Sciatic nerve (tissue), 2 donors: ENCODE data around the gene CACNG5. TPM values are rescaled to one million over a fixed set of nuclear protein-coding genes. Genes with fewer than 3 reads are reported as not detected.

Experiments
- ATAC-seq: fragments of 200-7000 bp; cut with Tn5 transposase; one replicate; pipeline ENCODE4 v1.9.1; 2020; ENCODE audit warnings: mild to moderate bottlenecking, moderate library complexity
- DNase-seq: peaks from one replicate; pipeline ENCODE4 v3.0.0-alpha.2; 2020; ENCODE audit warnings: low spot score
- intact Hi-C: fragments of 100-400 bp; cut with DNase I; formaldehyde crosslinking; loops from one replicate; pipeline ENCODE4 v1.14.2; 2022
- microRNA-seq: library from miRNA; unstranded; fragments of <30 nt; microRNA quantifications from one replicate; pipeline ENCODE4 v1.2.0, GENCODE V29; 2020
- total RNA-seq: library from RNA; stranded (reverse); fragmentation: NEBNext Ultra II Directional; extraction: Animal tissue kit (Norgen Biotek cat#: 25700); gene quantifications from one replicate; pipeline ENCODE4 v1.2.1, GENCODE V29; 2021
- donor health status: DM: no; HTN: no; CAD: no.
- donor health status: DM: no; HTN: no; CAD: no.

CACNG5 gene
- total RNA-seq, 1 donor from 2014 or later, result not detected

- ATAC-seq (no peak), DNase-seq (no peak)
- intact Hi-C loops, result no loop called here
These were observed 91.0 kb downstream of the CACNG5 start for GRCh38 chr17:66925811-66926500.

GRCh38 chr17:66928949-66929348 lies 94.0 kb downstream of the CACNG5 start:
- intact Hi-C loops, result no loop called here
- DNase-seq, result no peak
- no peak for ATAC-seq

GRCh38 chr17:66929591-66929990 lies 94.7 kb downstream of the CACNG5 start:
- DNase-seq, result no peak
- ATAC-seq, result no peak
- intact Hi-C loops, result no loop called here

GRCh38 chr17:66930933-66931332 lies 96.0 kb downstream of the CACNG5 start:
- no peak for ATAC-seq
- DNase-seq, result no peak
- intact Hi-C loops, result no loop called here

GRCh38 chr17:66932311-66932710 lies 97.4 kb downstream of the CACNG5 start:
- no peak for DNase-seq
- intact Hi-C loops, result no loop called here
- ATAC-seq, result no peak

DNA sequence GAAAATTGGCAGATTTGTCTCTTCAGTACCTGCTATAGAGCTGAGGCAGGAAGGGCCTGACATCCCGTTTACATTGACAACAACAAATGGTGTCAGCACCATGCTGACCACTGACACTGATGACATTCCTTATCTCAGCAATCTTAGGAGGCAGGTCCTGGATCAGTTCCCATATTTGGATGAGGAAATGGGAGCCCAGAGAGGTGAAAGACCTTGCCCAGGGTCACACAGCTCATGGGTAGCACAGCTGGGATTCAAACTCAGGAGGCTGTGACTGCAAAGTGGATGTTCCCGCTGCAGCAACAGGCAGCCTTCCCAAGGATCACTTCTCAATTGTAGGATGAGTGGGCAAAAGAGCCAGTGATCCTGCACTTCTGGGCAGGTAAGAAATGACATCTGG lies 99.1 kb downstream of the CACNG5 start:
- ATAC-seq (no peak), DNase-seq (no peak)
- intact Hi-C loops, result no loop called here

Small RNA genes lying within 50 kb of the gene (microRNA-seq; reads per million reads assigned to microRNA genes)
- gene MIR634, result not detected

Other genes starting within 250 kb of the CACNG5 start
- 0.36 TPM for gene CACNG4, start 129.6 kb downstream of the CACNG5 start, total RNA-seq
- not detected for gene CACNG1, start 209.4 kb downstream of the CACNG5 start, total RNA-seq